Spleen (tissue), 11 donors: ENCODE results near the gene COBLL1. TPM values are rescaled to one million over a fixed set of nuclear protein-coding genes. Genes with fewer than 3 reads are reported as not detected.

Source experiments
- DNase-seq: peaks from one replicate; pipeline ENCODE4 v3.0.0-alpha.2; 2020
- H3K27ac ChIP-seq, 8 donors: fragments of 200-600 bp; sonication (generic) in 7 of 8; 1 replicate in 4 of 8; 2 replicates in 4 of 8; pipeline versions ENCODE4 v1.5.0 to v1.8.0; 2016 to 2021; ENCODE audit warnings: inconsistent platforms in 4 of 8, mild to moderate bottlenecking in 4 of 8, moderate library complexity in 1 of 8
- H3K27me3 ChIP-seq, 7 donors: fragments of 200-600 bp; sonication (generic) in 6 of 7; replicated peaks in 1 of 7; 1 replicate in 4 of 7; 2 replicates in 3 of 7; pipeline versions ENCODE4 v1.5.0 to v1.8.0; 2016 to 2021; ENCODE audit warnings: inconsistent platforms in 3 of 7, mild to moderate bottlenecking in 1 of 7
- H3K36me3 ChIP-seq, 6 donors: fragments of 200-600 bp; sonication (generic) in 5 of 6; 1 replicate in 4 of 6; 2 replicates in 2 of 6; pipeline versions ENCODE4 v1.5.0 to v1.8.0; 2016 to 2021; ENCODE audit warnings: inconsistent platforms in 2 of 6
- H3K4me1 ChIP-seq, 6 donors: fragments of 200-600 bp; sonication (generic) in 5 of 6; 1 replicate in 3 of 6; 2 replicates in 3 of 6; pipeline versions ENCODE4 v1.5.0 to v1.8.0; 2016 to 2021; ENCODE audit warnings: inconsistent platforms in 3 of 6
- H3K4me3 ChIP-seq, 8 donors: fragments of 200-600 bp; sonication (generic) in 7 of 8; 1 replicate in 4 of 8; 2 replicates in 4 of 8; pipeline versions ENCODE4 v1.5.0 to v1.8.0; 2016 to 2021; ENCODE audit warnings: inconsistent platforms in 4 of 8, mild to moderate bottlenecking in 4 of 8, moderate library complexity in 2 of 8
- H3K9me3 ChIP-seq, 8 donors: fragments of 200-600 bp; sonication (generic) in 7 of 8; 1 replicate in 4 of 8; 2 replicates in 4 of 8; pipeline versions ENCODE4 v1.5.0 to v1.8.0; 2016 to 2021; ENCODE audit warnings: inconsistent platforms in 4 of 8
- CTCF ChIP-seq, 11 experiments: fragments of 200-600 bp in 7 of 11; fragments of 450-650 bp in 4 of 11; sonication (generic) in 4 of 11; IDR thresholded peaks in 8 of 11; conservative IDR thresholded peaks in 3 of 11; 1 replicate in 7 of 11; 2 replicates in 4 of 11; pipeline versions ENCODE4 v1.4.0 to v1.8.0; 2016 to 2021; ENCODE audit warnings: antibody characterized with exemption in 11 of 11, inconsistent platforms in 4 of 11, mild to moderate bottlenecking in 1 of 11
- POLR2A ChIP-seq, 3 donors: fragments of 450-650 bp; IDR thresholded peaks; one replicate each; pipeline ENCODE4 v1.5.1; 2017; ENCODE audit warnings: antibody characterized with exemption in 3 of 3, mild to moderate bottlenecking in 1 of 3
- POLR2AphosphoS5 ChIP-seq, 3 donors: sonication (generic); formaldehyde crosslinking; IDR thresholded peaks; one replicate each; pipeline ENCODE4 v1.5.1; 2017; ENCODE audit warnings: antibody characterized with exemption in 3 of 3
- WGBS, 5 donors: extraction: QIAGEN DNeasy Blood & Tissue Kit in 3 of 5; methylation state at CpG; one replicate each; pipeline versions ENCODE4 v1.1.5 to v1.1.7; 2013 to 2018; 5-methylcytosine and 5-hydroxymethylcytosine counted together
- intact Hi-C: fragments of 100-400 bp; cut with DNase I; formaldehyde crosslinking; loops from one replicate; pipeline ENCODE4 v1.15.0; 2023; ENCODE audit warnings: low total_unique reads
- polyA plus RNA-seq, 3 donors: library from polyadenylated mRNA; stranded (reverse); fragments of 200-250 nt; gene quantifications; one replicate each; pipeline ENCODE4 v1.2.1, GENCODE V29; 2013
- total RNA-seq, 7 donors: library from RNA; depleted of rRNA in 3 of 7; stranded (reverse); fragments of >200 nt in 3 of 7; fragmentation: NEBNext Ultra II Directional in 4 of 7; extraction: Animal tissue kit (Norgen Biotek cat#: 25700) in 4 of 7; gene quantifications; one replicate each; pipeline versions ENCODE4 v1.1.0 to v1.2.1, GENCODE V29; 2016 to 2021
- donor health status: healthy with polysubstance abuse.
- donor health status: DM: no; HTN: no; CAD: no; lungs with moderate emphysema.
- donor health status: DM: no; HTN: no; CAD: no.
- donor health status: Bipolar disorder and iron deficiency.
- donor health status: healthy.
- donor health status: DM: no; HTN: no; CAD: no.
- donor health status: DM: yes; HTN: yes; CAD: no.

COBLL1 gene
- total and polyA plus RNA-seq, 10 donors: 6.4 to 86.8 (median 49.9) TPM

DNA sequence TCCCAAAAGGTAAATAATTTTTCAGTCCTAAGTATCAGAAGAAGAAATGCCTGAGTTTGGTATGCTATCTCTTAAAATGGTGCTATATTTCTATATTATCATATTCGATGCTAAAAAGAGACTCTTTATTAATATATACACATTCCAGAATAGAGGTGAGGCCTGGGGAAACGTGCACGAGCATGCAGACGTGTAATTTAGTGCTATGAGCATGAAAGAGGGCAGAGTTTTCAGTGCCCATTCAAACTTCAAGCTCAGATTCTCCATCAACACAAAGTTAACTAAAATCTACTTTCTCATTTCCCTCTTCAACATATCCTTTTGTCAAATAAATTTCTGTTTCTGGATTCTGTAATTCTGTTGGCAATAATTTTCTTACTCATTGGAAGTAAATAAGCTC is 5.7 kb upstream of the COBLL1 start:
- Histone ChIP-seq H3K4me3 (no peak overlapping the region), H3K9me3 (no peaks in the 10 kb centered on the region), H3K4me1 (peaks cover 0 to 30% (median 14%) of the 10 kb centered on the region in 6 donors), H3K27me3 (no peaks in the 10 kb centered on the region), H3K27ac (peak overlapping the region in 1 of 8 donors; percentile 6), H3K36me3 (no peaks in the 10 kb centered on the region)
- TF ChIP-seq POLR2A (IDR thresholded peaks at IDR 0.05) (no peak), POLR2AphosphoS5 (IDR thresholded peaks at IDR 0.05) (no peak), CTCF (IDR thresholded peaks at IDR 0.05 in 8 of 11, conservative IDR thresholded peaks at IDR 0.05 in 3 of 11) (no peak)
- intact Hi-C loops: no loop called here
- no peak for DNase-seq
- 79 to 92% (median 88%) methylated on average over 4 of the region's 4 CpGs for WGBS, 5 donors

GRCh38 chr2:164846276-164846675 is 4.7 kb upstream of the COBLL1 start:
- Histone ChIP-seq H3K36me3 (no peaks in the 10 kb centered on the region), H3K4me1 (peaks cover 0 to 35% (median 17%) of the 10 kb centered on the region in 6 donors), H3K27ac (no peak overlapping the region), H3K27me3 (peaks cover 0 to 9% (median 0%) of the 10 kb centered on the region in 7 donors), H3K9me3 (no peaks in the 10 kb centered on the region), H3K4me3 (no peak overlapping the region)
- DNase-seq: no peak
- TF ChIP-seq POLR2A (IDR thresholded peaks at IDR 0.05) (no peak), POLR2AphosphoS5 (IDR thresholded peaks at IDR 0.05) (no peak), CTCF (IDR thresholded peaks at IDR 0.05 in 8 of 11, conservative IDR thresholded peaks at IDR 0.05 in 3 of 11) (no peak)
- 75 to 95% (median 94%) methylated on average over 2 of the region's 2 CpGs for WGBS, 5 donors
- intact Hi-C loops: no loop called here

- Histone ChIP-seq H3K4me1 (peaks cover 0 to 46% (median 17%) of the 10 kb centered on the region in 6 donors), H3K27ac (no peak overlapping the region), H3K9me3 (no peaks in the 10 kb centered on the region), H3K36me3 (no peaks in the 10 kb centered on the region), H3K4me3 (no peak overlapping the region), H3K27me3 (peaks cover 0 to 20% (median 6%) of the 10 kb centered on the region in 7 donors)
- 77 to 88% (median 81%) methylated on average over 1 of the region's 1 CpG for WGBS, 5 donors
- intact Hi-C loops: no loop called here
- no peak for DNase-seq
- no peak for TF ChIP-seq POLR2A (IDR thresholded peaks at IDR 0.05)
- TF ChIP-seq POLR2AphosphoS5 (IDR thresholded peaks at IDR 0.05): no peak
- TF ChIP-seq CTCF (IDR thresholded peaks at IDR 0.05 in 8 of 11, conservative IDR thresholded peaks at IDR 0.05 in 3 of 11): no peak
These were observed 1.8 kb upstream of the COBLL1 start for GRCh38 chr2:164843346-164843911.

- WGBS, 5 donors: 51 to 53% (median 52%) methylated on average over 8 of the region's 8 CpGs
- no peak for DNase-seq
- Histone ChIP-seq H3K36me3 (no peaks in the 10 kb centered on the region), H3K9me3 (no peaks in the 10 kb centered on the region), H3K4me3 (peak overlapping the region in 4 of 8 donors; percentile 59 to 86 (median 76)), H3K27me3 (peaks cover 0 to 20% (median 6%) of the 10 kb centered on the region in 7 donors), H3K27ac (peak overlapping the region in 4 of 8 donors; percentile 87 to 93 (median 90)), H3K4me1 (peaks cover 0 to 53% (median 17%) of the 10 kb centered on the region in 6 donors)
- intact Hi-C loops: no loop called here
- no peak for TF ChIP-seq POLR2AphosphoS5 (IDR thresholded peaks at IDR 0.05)
- TF ChIP-seq POLR2A (IDR thresholded peaks at IDR 0.05): no peak
- no peak for TF ChIP-seq CTCF (IDR thresholded peaks at IDR 0.05 in 8 of 11, conservative IDR thresholded peaks at IDR 0.05 in 3 of 11)
These were observed 972 bp upstream of the COBLL1 start for GRCh38 chr2:164842624-164842966.
